ENCODE data around the gene CREB3. TPM values are rescaled to one million over a fixed set of nuclear protein-coding genes. Genes with fewer than 3 reads are reported as not detected.

Gene CREB3
- total RNA-seq, 1 experiment from 2014 or later: 27.3 TPM

GRCh38 chr9:35748858-35749514 is 16.5 kb downstream of the CREB3 start, which contains the start of the genes GBA2 and RGP1:
Gene GBA2 (minus strand): TSS chr9:35749228. CDS start chr9:35748704, 524 bp downstream.
Gene RGP1 (plus strand): TSS chr9:35749287. CDS start chr9:35749756, 469 bp downstream.
- Histone ChIP-seq H3K9ac (ENCODE audit: extremely low read depth, insufficient read length, low read length) (peak within 1 kb of the TSS; percentile 79), H2BK120ac (ENCODE audit: low read depth, low read length, poor library complexity, severe bottlenecking) (no peak within 1 kb of the TSS), H2BK15ac (ENCODE audit: low read depth, low read length) (no peak within 1 kb of the TSS), H3K23me2 (ENCODE audit: insufficient read length, low read depth, low read length, poor library complexity, severe bottlenecking) (peaks cover 18% of the 10 kb centered on the region), H4K20me1 (ENCODE audit: control insufficient read depth, insufficient read depth, insufficient read length) (no peaks in the 10 kb centered on the region), H2BK20ac (ENCODE audit: low read depth, low read length, poor library complexity, severe bottlenecking) (no peak within 1 kb of the TSS), H4K5ac (ENCODE audit: insufficient read length, low read depth, low read length) (no peak within 1 kb of the TSS), H4K8ac (replicated peaks; ENCODE audit: insufficient read length, low read depth, low read length) (no peak within 1 kb of the TSS), H3K4ac (ENCODE audit: low read depth, low read length) (no peak within 1 kb of the TSS), H3K4me2 (ENCODE audit: insufficient read depth, insufficient read length, low read length) (peak within 1 kb of the TSS; percentile 98), H2BK12ac (ENCODE audit: insufficient read length, low read depth, low read length) (no peak within 1 kb of the TSS), H2AK5ac (ENCODE audit: insufficient read length, low read length) (no peak within 1 kb of the TSS), H2BK5ac (ENCODE audit: insufficient read length, low read length) (no peak within 1 kb of the TSS), H3K27me3 (ENCODE audit: insufficient read depth, low read length) (no peaks in the 10 kb centered on the region), H3K56ac (ENCODE audit: insufficient read length, low read depth, low read length) (no peak within 1 kb of the TSS), H3K18ac (ENCODE audit: insufficient read length, low read depth, low read length) (no peak within 1 kb of the TSS), H3K79me2 (ENCODE audit: insufficient read depth, low read length) (peaks cover 21% of the 10 kb centered on the region), H3K23ac (ENCODE audit: insufficient read length, low read depth, low read length) (no peak within 1 kb of the TSS), H3T11ph (ENCODE audit: low read length) (no peak within 1 kb of the TSS), H3K27ac (ENCODE audit: insufficient read length, low read depth, low read length) (no peak within 1 kb of the TSS), H2AFZ (ENCODE audit: low read length) (no peak within 1 kb of the TSS), H3K14ac (ENCODE audit: insufficient read depth, low read length) (peak within 1 kb of the TSS; percentile 16; the same call in 1 of the 2 replicates), H3K9me3 (ENCODE audit: control insufficient read depth, low read depth, low read length) (no peaks in the 10 kb centered on the region), H3K79me1 (ENCODE audit: insufficient read depth, low read depth, low read length, poor library complexity, severe bottlenecking) (peaks cover 19% of the 10 kb centered on the region), H4K91ac (ENCODE audit: insufficient read length, low read depth, low read length) (no peak within 1 kb of the TSS), H3K4me1 (ENCODE audit: insufficient read depth, low read length) (peaks cover 3% of the 10 kb centered on the region; the same call in 1 of the 2 replicates)
- Mint-ChIP-seq H3K27me3 (ENCODE audit: low read depth) (no peaks in the 10 kb centered on the region), H3K4me3 (peak within 1 kb of the TSS; percentile 93 to 95), H3K9me3 (no peaks in the 10 kb centered on the region), H3K27ac (peak within 1 kb of the TSS; percentile 73 to 95 (median 91); a peak in 6 of 7 replicates), H3K36me3 (ENCODE audit: insufficient read depth in 1 of 3, low read depth in 3 of 3) (peaks cover 22 to 64% (median 57%) of the 10 kb centered on the region in 3 experiments; a peak in 6 of 7 replicates), H3K4me1 (peaks cover 28% of the 10 kb centered on the region in 2 experiments)
- DNase-seq: peak; percentile 83
- no CpG with 5 or more reads among the region's 69 CpGs for WGBS (ENCODE audit: extremely low coverage, insufficient read length, low lambda C conversion rate)
- no peak for TF ChIP-seq CTCF (conservative IDR thresholded peaks at IDR 0.05)

Data from H9 (cell line).